GM12875 (cell line): ENCODE results near the gene PIEZO2.
"Not testable (repeated sequence)": the region's sequence is repeated elsewhere in the genome, so short reads cannot be mapped to it uniquely, and the experiment has no call there.

Source experiments
- H3K4me3 ChIP-seq: one replicate; pipeline ENCODE4 v1.5.1; 2011; ENCODE audit warnings: low read depth, low read length, control low read depth
- CTCF ChIP-seq: IDR thresholded peaks from 2 replicates; pipeline ENCODE4 v1.5.1; 2011; ENCODE audit warnings: low read depth, mild to moderate bottlenecking, control low read depth, inconsistent platforms, low read length, moderate library complexity, borderline replicate concordance; ENCODE audit not compliant: insufficient read depth

The PIEZO2 gene

GRCh38 chr18:11175266-11175979, 26.1 kb upstream of the PIEZO2 start:
- no peak overlapping the region for H3K4me3 ChIP-seq
- TF ChIP-seq CTCF, result no peak

GRCh38 chr18:11174179-11174578, 24.8 kb upstream of the PIEZO2 start:
- not testable (repeated sequence) for H3K4me3 ChIP-seq

GRCh38 chr18:11167778-11168177, 18.4 kb upstream of the PIEZO2 start:
- no peak overlapping the region for H3K4me3 ChIP-seq
- TF ChIP-seq CTCF, result no peak

- no peak for TF ChIP-seq CTCF
- no peak overlapping the region for H3K4me3 ChIP-seq
Measured at GRCh38 chr18:11165952-11166351, 16.6 kb upstream of the PIEZO2 start.

- no peak for TF ChIP-seq CTCF
- no peak overlapping the region for H3K4me3 ChIP-seq
Measured at GRCh38 chr18:11165138-11165537, 15.8 kb upstream of the PIEZO2 start.

- no peak overlapping the region for H3K4me3 ChIP-seq
- peak; percentile 82 for TF ChIP-seq CTCF
Measured at GRCh38 chr18:11163665-11164064, 14.3 kb upstream of the PIEZO2 start.

GRCh38 chr18:11162889-11163288, 13.5 kb upstream of the PIEZO2 start:
- H3K4me3 ChIP-seq, result no peak overlapping the region
- no peak for TF ChIP-seq CTCF
